KMS-11 (cell line): ENCODE measurements around the gene ALOX15B.

ENCODE experiments used
- H2AFZ ChIP-seq: fragments of 200-600 bp; sonication (generic); 2 replicates; pipeline ENCODE4 v1.6.1; 2016; ENCODE audit warnings: antibody characterized with exemption, mixed run types, low read depth
- H3K27ac ChIP-seq: fragments of 200-600 bp; sonication (generic); 2 replicates; pipeline ENCODE4 v1.6.1; 2016; ENCODE audit warnings: mild to moderate bottlenecking, mixed run types
- H3K27me3 ChIP-seq: fragments of 200-600 bp; sonication (generic); 2 replicates; pipeline ENCODE4 v1.6.1; 2017; ENCODE audit warnings: mild to moderate bottlenecking, low read depth, mixed run types, moderate library complexity; ENCODE audit not compliant: insufficient read depth
- H3K36me3 ChIP-seq: fragments of 200-600 bp; sonication (generic); 2 replicates; pipeline ENCODE4 v1.6.1; 2017; ENCODE audit warnings: mild to moderate bottlenecking, mixed run types; ENCODE audit not compliant: insufficient read depth
- H3K4me1 ChIP-seq: fragments of 200-600 bp; sonication (generic); 2 replicates; pipeline ENCODE4 v1.6.1; 2016; ENCODE audit warnings: mild to moderate bottlenecking, low read depth, mixed run types; ENCODE audit not compliant: poor library complexity, severe bottlenecking
- H3K4me2 ChIP-seq: fragments of 200-600 bp; sonication (generic); 2 replicates; pipeline ENCODE4 v1.7.0; 2016; ENCODE audit warnings: mild to moderate bottlenecking, mixed run types
- H3K4me3 ChIP-seq: fragments of 200-600 bp; sonication (generic); IDR thresholded peaks from 2 replicates; pipeline ENCODE4 v1.6.1; 2017; ENCODE audit warnings: low read depth, low read length, mixed read lengths; ENCODE audit not compliant: insufficient read depth
- H3K79me2 ChIP-seq: fragments of 200-600 bp; sonication (generic); 2 replicates; pipeline ENCODE4 v1.6.1; 2016; ENCODE audit warnings: low read depth, mixed run types; ENCODE audit not compliant: insufficient read depth
- H3K9ac ChIP-seq: fragments of 200-600 bp; sonication (generic); 2 replicates; pipeline ENCODE4 v1.6.1; 2016; ENCODE audit warnings: mild to moderate bottlenecking, mixed run types
- H4K20me1 ChIP-seq: fragments of 200-600 bp; sonication (generic); 2 replicates; pipeline ENCODE4 v1.6.1; 2016; ENCODE audit warnings: mild to moderate bottlenecking, mixed run types; ENCODE audit not compliant: insufficient read depth
- CTCF ChIP-seq: fragments of 200-600 bp; sonication (generic); conservative IDR thresholded peaks from 2 replicates; pipeline ENCODE4 v1.6.1; 2017; ENCODE audit warnings: low read depth, mild to moderate bottlenecking, antibody characterized with exemption, low read length, moderate library complexity, mixed read lengths

The ALOX15B gene

DNA sequence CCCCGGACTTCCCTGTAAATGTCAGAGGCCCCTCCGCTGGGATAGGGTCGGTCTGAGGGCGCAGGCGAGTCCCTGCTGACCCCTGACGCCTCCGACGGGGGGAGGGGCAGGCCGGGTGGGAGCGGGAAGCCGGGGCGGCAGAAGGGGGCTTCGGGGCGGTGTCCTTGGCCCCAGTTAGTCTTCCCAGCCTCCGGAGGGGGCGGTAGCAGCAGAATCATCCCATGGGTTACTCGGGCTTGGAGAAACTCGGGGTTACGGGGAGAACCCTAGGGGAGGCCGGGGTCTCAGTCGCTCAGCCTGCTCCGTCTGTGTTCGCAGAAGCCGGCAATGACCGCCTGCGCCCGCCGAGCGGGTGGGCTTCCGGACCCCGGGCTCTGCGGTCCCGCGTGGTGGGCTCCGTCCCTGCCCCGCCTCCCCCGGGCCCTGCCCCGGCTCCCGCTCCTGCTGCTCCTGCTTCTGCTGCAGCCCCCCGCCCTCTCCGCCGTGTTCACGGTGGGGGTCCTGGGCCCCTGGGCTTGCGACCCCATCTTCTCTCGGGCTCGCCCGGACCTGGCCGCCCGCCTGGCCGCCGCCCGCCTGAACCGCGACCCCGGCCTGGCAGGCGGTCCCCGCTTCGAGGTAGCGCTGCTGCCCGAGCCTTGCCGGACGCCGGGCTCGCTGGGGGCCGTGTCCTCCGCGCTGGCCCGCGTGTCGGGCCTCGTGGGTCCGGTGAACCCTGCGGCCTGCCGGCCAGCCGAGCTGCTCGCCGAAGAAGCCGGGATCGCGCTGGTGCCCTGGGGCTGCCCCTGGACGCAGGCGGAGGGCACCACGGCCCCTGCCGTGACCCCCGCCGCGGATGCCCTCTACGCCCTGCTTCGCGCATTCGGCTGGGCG lies 35.9 kb upstream of the ALOX15B start:
- Histone ChIP-seq H3K4me3 (no peak overlapping the region), H3K4me1 (no peaks in the 10 kb centered on the region), H3K27me3 (no peaks in the 10 kb centered on the region), H3K79me2 (no peaks in the 10 kb centered on the region), H4K20me1 (no peaks in the 10 kb centered on the region), H2AFZ (no peak overlapping the region), H3K4me2 (no peak overlapping the region), H3K27ac (no peak overlapping the region), H3K9ac (no peak overlapping the region), H3K36me3 (no peaks in the 10 kb centered on the region)
- no peak for TF ChIP-seq CTCF

GRCh38 chr17:8003594-8004181 lies 35.2 kb upstream of the ALOX15B start:
- H2AFZ ChIP-seq = no peak overlapping the region
- no peaks in the 10 kb centered on the region for H3K4me1 ChIP-seq
- no peak for TF ChIP-seq CTCF
- H3K4me3 ChIP-seq = no peak overlapping the region
- no peak overlapping the region for H3K4me2 ChIP-seq
- H3K27me3 ChIP-seq = no peaks in the 10 kb centered on the region
- H3K36me3 ChIP-seq = no peaks in the 10 kb centered on the region
- H3K9ac ChIP-seq = no peak overlapping the region
- no peaks in the 10 kb centered on the region for H4K20me1 ChIP-seq
- no peak overlapping the region for H3K27ac ChIP-seq
- H3K79me2 ChIP-seq = no peaks in the 10 kb centered on the region

- no peak overlapping the region for H3K27ac ChIP-seq
These were observed 34.0 kb upstream of the ALOX15B start for GRCh38 chr17:8004899-8005298.

DNA sequence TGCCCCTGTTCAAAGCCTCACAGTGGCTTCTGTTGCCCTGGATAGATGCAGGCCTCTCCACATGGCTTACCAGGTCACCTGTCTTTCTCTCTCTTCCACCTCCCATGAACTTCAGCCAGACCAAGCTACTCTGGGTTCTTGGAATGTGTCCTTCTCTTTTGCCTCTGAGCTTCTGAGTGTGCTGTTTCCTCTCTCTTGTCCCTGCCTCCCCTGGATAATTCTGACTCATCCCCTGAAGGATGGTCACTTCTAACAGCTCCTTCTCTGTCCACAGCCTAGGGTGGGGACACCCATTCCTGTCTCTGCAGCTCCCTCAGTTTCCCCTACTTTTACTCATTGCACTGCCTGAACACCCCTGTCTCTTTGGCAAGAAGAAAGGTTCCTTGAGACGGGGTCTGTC lies 33.5 kb upstream of the ALOX15B start:
- no peak overlapping the region for H3K9ac ChIP-seq
- H3K27ac ChIP-seq = no peak overlapping the region
- no peaks in the 10 kb centered on the region for H3K4me1 ChIP-seq
- no peak overlapping the region for H2AFZ ChIP-seq
- H3K4me3 ChIP-seq = no peak overlapping the region
- H3K36me3 ChIP-seq = no peaks in the 10 kb centered on the region
- no peak overlapping the region for H3K4me2 ChIP-seq
- no peaks in the 10 kb centered on the region for H3K27me3 ChIP-seq
- no peaks in the 10 kb centered on the region for H3K79me2 ChIP-seq
- TF ChIP-seq CTCF = no peak
- no peaks in the 10 kb centered on the region for H4K20me1 ChIP-seq

More at GRCh38 chr17:8004899-8005298, 34.0 kb upstream of the ALOX15B start:
- Histone ChIP-seq H3K4me1 (no peaks in the 10 kb centered on the region), H3K79me2 (no peaks in the 10 kb centered on the region), H3K4me3 (no peak overlapping the region), H3K27me3 (no peaks in the 10 kb centered on the region), H3K4me2 (no peak overlapping the region), H3K9ac (no peak overlapping the region), H2AFZ (no peak overlapping the region), H4K20me1 (no peaks in the 10 kb centered on the region), H3K36me3 (no peaks in the 10 kb centered on the region)
- no peak for TF ChIP-seq CTCF
